HG02798 (cell line): ENCODE measurements around the gene BRAT1.

Experiments
- ATAC-seq: cut with Tn5 transposase; IDR thresholded peaks from one replicate; pipeline ENCODE4 v1.9.1; 2021; ENCODE audit warnings: mild to moderate bottlenecking; ENCODE audit not compliant: unreplicated experiment, poor library complexity

Gene BRAT1

GRCh38 chr7:2503056-2503941 lies 52.0 kb downstream of the BRAT1 start:
- no peak for ATAC-seq

GRCh38 chr7:2502647-2502966 lies 52.7 kb downstream of the BRAT1 start:
- ATAC-seq: no peak

- ATAC-seq: no peak
Observed at GRCh38 chr7:2501947-2502646, 53.2 kb downstream of the BRAT1 start.

- ATAC-seq: no peak
Observed at GRCh38 chr7:2500701-2501100, 54.6 kb downstream of the BRAT1 start.

GRCh38 chr7:2499719-2500430 lies 55.4 kb downstream of the BRAT1 start:
- ATAC-seq: no peak

- ATAC-seq: no peak
Observed at GRCh38 chr7:2499181-2499580, 56.1 kb downstream of the BRAT1 start.

GRCh38 chr7:2498708-2499107 lies 56.6 kb downstream of the BRAT1 start:
- ATAC-seq: no peak

GRCh38 chr7:2497500-2498336 lies 57.6 kb downstream of the BRAT1 start:
- ATAC-seq: no peak

GRCh38 chr7:2497065-2497464 lies 58.3 kb downstream of the BRAT1 start:
- no peak for ATAC-seq

- no peak for ATAC-seq
Observed at GRCh38 chr7:2496375-2496774, 58.9 kb downstream of the BRAT1 start.

- ATAC-seq: no peak
Observed at GRCh38 chr7:2495418-2496299, 59.7 kb downstream of the BRAT1 start.

GRCh38 chr7:2494191-2495130 lies 60.9 kb downstream of the BRAT1 start:
- ATAC-seq: no peak

- ATAC-seq: no peak
Observed at GRCh38 chr7:2493205-2494164, 61.8 kb downstream of the BRAT1 start.

GRCh38 chr7:2492038-2492437 lies 63.3 kb downstream of the BRAT1 start:
- ATAC-seq: no peak

- no peak for ATAC-seq
Observed at GRCh38 chr7:2490181-2490651, 65.1 kb downstream of the BRAT1 start.

- ATAC-seq: no peak
Observed at GRCh38 chr7:2488681-2489080, 66.6 kb downstream of the BRAT1 start.

GRCh38 chr7:2488272-2488645 lies 67.1 kb downstream of the BRAT1 start:
- ATAC-seq: no peak
